NCI-H1105 (cell line): Measurements from ENCODE around the gene REELD1.

Experiments used
- DNase-seq: peaks from one replicate; lab custom pipeline; 2025; lab: John Stamatoyannopoulos, UW

Gene REELD1

DNA sequence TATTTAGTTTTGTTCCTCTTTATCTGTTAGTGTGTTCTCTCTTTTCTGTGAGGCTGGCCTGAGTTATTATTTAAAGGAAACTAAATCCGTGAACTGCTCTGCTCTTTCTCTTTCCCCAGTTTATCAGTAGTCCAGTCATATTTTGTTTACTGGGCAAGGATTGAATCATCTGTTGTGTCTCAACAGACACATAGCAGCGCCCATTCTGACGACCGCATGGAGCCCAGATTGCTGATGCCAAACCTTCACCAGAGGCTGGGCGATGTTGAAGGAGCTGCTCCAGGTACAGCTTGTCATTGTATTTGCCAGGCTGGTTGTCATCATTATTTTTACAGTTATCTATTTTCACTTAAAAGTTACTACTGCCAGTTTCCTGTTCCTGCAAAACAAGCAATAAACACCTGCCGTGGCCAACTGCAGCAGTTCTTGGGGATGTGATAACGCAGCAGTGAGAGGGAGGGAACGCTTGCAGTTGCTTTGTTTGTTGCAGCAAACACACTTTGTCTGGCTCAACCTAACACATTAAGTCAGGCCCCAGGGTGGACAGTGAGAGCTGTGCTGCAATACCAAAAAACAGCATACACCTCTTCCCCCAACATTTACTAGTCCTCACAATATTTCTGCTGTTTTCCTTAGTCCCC lies 10.1 kb downstream of the REELD1 start:
- DNase-seq: no peak

DNA sequence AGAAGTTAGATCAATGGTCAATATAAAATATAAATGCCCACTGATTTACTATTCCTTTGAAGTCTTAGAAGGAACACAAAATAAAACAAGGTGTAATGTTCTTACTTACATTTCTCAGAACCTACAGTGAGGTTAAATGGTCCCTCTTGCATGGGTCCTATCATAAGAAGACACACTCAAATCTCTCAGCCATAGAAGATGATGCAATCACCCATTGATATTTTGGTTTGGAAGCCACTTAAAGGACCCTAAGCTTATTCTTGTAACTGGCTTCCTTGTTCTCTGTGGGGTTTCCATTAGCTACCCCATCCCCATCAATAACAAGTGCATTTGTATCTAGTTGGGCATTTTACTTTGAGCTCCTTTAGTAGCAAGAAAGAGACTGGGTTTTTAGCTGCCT lies 15.1 kb downstream of the REELD1 start:
- no peak for DNase-seq

DNA sequence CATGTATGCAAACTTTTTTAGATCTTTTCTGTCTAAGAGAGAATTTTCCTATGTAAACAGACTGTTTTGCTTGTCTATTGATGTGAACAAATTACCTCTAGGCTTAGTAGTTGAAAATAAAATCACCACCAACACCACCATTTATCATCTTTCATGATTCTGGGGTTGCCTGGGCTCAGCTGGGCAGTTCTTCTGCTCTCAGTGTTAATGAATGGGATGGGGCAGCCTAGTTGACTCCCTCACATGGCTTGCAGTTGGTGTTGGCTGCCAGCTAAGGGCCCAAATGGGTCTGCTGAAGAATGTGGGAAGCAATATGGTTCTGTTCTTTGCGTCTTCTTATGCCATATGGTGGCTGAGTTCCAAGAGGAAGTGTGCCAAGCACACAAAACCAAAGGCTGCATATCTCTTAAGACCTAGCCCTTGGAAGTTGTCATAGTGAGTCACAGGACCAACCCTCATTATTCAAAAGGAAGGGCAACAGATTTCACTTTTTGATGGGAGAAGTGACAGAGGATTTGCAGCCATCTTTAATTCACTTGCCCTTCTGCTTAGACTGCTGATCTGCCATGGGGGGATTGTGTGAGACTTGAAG lies 17.9 kb downstream of the REELD1 start:
- no peak for DNase-seq

DNA sequence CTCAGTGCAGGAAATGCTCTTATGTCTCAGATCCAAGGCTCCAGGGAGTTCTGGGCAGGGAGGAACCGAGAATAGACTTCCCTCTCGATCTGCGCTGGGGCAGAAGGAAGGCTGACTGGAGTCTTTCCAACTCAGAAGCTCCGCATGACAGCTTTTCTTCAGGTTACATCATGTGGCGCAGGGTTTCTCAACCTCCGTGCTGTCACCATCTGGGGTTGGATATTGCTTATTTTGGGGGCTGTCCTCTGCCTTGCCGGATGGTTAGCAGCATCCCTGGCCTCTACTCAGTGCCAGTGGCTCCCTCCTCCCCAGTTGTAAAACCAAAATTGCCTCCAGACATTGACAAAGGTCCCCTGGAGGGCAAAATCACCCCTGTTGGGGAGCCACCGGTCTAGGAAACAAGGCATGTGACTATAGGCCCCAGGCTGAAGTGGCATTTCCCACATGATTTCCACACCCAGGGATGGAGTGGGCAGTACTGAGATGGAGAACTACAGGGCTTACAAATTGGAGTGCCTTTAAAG lies 21.4 kb downstream of the REELD1 start:
- no peak for DNase-seq

DNA sequence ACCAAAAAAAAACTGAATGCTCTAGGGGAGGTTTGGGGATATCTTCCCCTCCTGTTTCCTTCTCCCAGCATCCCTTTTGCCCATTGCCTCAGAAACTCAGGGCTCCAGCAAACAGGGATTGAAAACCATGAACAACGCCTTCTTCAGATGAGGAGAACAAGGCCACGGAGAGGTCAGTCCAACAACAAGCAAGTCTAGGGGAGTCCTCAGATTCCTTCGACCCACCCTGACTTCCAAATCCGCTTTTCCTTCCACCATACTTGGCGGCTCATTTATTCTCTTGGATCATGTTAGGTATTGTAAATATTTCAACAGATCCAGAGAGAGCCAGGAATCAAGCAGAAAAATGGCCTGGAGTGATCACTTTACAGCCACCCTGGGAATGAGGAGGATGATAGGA lies 21.9 kb downstream of the REELD1 start:
- DNase-seq: no peak

DNA sequence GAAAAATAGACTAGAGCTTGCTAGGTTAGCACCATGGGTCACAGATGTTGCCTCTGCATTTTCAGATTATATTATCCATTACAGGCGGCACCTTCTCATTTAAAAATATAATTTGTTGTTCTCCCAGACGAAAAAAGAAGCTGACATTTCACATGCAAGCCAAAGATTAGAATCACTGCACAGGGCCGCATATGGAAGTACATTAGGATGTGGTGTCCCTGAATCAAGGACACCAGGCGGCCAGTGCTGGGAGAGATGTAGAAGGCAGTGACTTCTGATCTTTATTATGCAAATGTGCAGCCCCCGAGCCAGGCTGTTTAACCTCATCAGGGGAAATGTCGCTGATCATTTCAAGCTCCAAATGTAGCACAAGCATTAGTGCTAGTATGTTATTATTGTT lies 22.8 kb downstream of the REELD1 start:
- no peak for DNase-seq

DNA sequence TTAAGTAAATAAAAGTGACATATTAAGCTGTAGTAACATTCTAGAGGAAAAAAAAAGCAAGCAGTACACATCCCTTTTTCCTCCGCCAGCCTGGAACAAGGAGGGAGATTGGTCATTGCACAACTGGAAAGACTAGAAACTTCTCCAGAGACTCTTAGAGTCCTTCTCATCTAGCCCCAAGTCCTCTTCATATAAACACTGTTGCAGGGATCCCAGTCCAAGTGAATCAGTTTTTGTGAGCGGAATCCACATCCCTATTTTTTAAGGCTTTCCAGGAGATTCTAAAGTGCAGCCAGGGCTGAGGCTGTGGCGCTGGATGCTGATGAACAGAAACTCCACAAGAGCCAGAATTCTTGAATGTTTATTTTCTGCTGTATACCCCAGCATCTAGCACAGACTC lies 23.8 kb downstream of the REELD1 start:
- DNase-seq: no peak

DNA sequence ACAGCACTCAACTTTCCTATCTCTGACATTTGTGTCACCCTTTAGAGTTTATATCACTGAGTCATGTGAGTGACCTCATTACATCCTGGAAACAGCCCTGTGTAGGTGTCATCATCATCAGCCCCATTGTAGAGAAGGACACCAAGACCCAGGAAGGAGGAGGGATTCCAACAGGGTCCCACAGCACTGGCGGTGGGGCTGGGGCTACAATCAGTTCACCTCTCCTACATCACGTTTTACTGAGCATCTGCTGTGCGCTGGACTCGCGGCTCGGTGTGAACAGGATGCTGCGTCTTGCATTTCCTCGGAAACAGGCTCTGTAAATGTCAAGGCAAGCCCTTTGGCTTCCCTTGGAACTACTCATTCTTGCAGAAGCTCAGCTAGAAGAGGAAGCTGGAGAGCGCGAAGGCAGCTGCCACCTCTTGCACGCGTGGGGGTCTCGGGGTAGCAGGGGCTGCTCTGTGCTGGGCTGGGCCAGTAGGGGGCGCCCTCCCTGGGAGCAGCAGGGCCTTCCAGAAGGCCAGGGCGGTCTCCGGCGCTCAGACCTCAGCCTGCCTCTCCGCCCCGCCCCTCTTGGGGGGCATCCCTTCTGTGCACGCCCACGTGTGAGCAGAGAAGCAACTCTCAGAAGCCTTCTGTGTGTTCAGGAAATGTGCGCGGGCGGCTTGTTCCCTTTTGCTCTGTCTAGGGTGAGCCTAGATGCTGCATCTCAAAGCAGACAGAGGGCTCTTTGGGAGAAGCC lies 29.0 kb downstream of the REELD1 start:
- no peak for DNase-seq

DNA sequence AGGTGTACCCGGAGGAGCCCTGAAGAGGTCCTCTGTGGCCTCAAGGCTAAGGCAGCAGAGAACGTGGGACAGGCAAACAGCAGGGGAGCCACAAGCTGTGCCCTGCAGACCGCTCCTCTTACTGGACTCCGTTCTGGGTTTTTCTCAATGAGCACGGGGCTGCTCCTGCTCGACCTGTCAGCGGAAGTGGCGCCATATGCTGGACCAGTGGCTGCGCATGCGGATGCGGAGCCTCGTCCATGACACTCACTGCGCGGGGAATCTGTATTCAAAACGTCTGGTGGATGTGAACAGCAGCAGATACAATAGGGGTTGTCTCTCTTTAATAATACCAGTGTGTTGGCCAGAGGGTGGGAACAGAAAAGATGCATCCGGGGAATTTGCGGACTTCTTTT lies 29.5 kb downstream of the REELD1 start:
- DNase-seq: no peak

DNA sequence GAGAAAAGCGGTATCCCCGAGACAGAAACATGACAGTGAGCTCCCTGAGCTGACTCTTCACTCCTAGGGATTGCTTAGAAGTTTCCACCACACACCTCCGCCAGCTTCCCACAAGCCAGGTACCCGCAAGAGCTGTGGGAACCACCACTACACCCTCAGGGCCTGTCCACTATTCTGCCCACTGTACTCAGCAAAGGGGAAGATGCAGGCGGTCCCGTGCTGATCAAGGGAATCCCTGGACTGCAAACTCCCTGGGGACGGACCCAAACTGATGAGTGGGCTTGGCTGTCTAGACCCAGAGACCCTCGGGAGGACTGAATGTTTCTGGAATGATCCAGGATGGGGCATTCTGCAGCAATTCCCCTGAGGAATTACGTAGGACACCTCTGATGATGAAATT lies 30.2 kb downstream of the REELD1 start:
- no peak for DNase-seq

DNA sequence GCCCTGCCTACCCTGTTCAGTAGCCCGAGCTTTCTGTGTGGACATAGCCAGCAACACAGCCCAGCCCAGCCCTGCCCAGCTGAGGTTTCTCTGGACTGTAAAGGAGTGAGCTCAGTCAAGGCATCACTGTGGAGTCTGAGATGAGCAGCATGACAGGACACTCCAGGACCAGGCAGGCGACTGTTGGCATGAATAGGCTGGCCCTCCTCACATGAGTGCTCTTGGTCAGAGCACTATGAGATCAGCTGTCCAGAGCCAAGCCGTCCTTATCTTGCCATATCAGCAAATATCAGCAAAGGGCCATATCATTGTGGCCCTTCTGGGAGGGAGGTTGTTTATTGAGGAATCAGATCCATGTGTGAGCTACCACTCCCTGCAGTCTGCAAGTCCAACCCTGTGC lies 30.9 kb downstream of the REELD1 start:
- no peak for DNase-seq

DNA sequence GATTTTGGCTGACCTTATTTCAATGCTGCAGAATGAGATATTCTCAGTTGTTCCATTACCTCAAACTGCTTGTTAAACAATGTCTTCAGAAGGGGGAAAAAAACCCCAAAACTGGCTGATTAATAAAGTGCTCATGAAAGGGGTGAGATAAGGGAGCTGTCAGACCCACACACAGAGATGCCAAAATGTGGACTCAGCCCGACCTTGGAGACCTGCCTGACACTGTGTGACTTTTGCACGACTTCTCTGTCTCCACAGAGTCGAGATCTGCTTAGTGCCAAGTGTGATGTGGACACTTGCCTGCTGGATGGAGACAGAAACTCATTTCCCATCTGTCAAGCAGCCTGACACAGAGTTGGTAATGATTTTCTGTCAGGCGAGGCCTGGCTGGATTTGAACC lies 31.5 kb downstream of the REELD1 start:
- no peak for DNase-seq

DNA sequence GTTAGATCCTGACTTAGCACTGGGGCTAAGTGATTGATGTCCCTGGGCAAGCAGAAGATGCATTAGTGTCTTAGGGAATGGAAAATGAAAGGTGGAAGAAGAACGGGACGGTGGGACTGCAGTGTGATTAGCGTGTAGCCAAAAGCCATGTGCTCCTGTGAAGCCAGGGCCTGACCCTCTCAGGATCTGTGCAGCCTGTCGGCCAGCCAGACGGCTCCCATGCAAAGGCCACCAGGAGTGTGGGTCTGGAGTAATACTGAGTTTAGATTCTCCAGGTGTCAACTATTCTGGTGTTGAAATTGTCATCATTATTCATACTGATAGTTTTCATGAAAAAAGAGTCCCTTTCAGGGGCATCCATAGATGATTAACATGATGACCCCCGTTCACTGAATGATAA lies 32.0 kb downstream of the REELD1 start:
- DNase-seq: no peak

DNA sequence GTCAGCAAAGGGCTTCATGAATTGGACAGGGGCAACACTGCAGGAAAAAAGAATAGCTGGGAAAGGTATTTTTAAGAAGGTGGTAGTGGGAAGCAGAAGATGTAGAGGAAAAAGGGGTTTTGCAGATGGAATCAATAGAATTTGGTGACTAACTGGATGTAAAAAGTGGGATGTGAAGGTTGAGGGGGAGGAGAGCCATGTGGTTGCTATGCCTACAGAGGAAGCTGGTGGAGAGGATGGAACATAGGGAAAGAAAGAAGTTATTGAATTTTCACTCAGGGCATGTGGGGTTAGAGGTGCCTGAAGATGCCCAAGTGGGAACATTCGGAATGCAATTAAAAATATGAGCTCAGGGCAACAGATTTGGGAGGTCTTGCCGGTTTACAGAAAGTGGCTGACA lies 33.0 kb downstream of the REELD1 start:
- no peak for DNase-seq

DNA sequence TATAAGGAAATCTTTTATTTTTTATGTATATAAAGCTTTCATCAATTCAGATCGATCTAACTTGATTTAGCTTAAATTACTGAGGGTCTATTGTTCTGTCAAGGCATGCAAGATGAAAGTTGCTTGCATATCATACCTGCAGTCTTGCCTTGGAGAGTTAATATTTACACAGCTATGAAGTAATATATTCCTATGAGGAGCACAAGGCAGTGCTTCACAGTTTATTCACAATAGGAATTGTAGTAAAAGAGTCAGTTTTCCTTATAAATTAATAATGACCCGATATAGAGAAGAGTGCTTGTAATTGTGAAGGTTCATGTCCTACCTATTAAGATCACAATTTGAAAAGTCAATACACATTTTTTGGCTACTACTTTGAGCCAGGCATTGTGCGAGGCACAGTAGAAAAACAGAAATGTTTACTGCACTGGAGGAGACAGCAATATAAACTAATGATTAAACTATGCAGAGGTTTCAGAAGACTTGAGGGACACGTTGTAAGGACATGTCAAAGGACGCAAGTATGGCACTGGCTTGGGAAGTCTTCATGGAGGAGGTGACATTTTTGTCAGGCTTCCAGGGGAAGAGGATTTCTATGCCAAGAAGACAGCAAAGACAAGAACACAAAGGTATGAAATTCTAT lies 38.8 kb downstream of the REELD1 start:
- DNase-seq: no peak

DNA sequence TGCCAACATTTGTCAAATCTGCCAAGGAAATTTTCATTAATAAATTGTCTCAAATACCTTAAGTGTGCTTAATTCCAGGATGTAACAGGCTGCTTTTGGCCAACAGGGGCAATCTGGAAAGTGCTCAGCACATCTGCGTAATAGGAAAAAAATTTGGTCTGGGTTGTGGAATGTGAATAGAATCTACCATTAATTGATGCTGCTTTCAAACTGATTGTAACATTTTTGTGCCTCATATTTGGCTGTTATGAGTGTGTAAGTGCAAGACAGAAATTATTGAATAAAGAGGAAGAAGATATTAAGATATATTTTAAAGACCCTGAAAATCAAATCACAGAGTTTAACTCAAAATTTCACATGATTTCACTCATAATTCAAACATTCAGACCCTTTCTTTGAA lies 41.1 kb downstream of the REELD1 start:
- no peak for DNase-seq

DNA sequence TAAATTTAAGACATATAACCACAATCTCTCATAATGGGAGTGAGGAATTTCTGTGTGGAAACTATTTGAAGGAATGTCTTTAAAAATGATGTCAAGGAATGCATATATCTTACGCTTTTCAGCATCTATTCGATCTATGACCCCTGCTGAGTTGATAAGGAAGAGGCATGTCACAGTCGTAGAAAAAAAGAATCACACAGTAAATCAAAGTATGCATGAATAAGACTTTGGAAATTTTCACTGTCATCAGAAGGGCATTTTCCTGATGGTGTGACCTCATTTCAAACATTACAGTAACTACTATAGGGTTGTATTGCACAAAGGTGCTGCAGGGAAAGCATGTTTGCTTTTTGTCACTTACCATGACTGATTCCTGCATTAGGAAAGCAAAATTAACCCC lies 41.5 kb downstream of the REELD1 start:
- no peak for DNase-seq

DNA sequence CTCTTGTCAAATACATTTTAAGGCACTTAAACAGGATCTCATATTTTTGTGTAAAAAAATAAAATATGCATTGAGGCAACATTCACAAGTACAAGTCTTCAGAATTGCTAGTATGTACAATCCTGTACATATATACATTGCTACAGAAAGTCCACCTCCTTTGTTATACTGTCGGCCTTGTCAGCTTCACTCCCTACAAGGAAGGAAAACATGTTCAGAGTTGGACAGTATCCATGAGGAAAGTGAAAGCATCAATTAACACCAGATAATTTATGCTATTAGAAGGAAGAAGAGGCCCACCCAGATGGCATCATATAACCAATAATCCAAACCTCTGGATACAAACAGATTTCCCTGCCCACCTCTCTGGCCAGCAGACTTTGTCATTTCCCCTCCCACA lies 42.0 kb downstream of the REELD1 start:
- DNase-seq: no peak

DNA sequence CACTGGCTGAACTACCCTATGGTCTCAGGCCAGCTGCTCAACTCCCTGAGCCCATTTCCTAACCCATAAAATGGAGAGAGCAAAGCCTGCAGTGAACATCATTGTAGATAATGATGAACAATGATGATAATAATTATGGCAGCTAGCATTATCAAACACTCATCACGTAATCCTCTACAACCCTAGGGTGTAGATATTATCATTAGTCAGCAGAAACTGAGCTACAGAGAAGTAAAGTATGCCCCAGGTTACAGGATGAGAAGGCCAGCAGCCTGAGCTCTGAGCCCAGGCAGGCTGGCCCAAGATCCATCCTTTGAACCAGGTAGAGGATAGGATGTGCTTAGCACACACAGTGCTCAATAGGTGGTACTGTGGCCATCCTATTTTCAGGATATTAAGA lies 43.2 kb downstream of the REELD1 start:
- DNase-seq: no peak

DNA sequence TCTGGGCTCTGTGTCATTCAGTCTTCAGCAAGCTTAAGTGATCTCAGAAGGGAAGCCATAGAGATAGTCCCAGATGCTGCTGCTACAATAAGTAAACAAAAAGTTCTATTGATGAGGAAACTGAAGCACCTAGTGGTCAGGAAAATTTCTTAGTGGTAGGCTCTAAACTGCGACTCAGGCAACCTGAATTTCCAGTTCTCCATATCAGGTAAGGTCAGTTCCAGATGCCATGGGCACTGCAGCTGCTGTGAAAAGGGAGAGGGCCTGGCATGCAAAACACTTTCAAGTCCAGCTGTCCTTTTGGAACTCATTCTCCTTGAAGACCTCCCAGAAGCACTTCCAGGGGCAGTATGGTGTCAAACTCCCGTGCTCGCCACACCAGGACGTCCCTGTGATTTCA lies 46.2 kb downstream of the REELD1 start:
- no peak for DNase-seq

DNA sequence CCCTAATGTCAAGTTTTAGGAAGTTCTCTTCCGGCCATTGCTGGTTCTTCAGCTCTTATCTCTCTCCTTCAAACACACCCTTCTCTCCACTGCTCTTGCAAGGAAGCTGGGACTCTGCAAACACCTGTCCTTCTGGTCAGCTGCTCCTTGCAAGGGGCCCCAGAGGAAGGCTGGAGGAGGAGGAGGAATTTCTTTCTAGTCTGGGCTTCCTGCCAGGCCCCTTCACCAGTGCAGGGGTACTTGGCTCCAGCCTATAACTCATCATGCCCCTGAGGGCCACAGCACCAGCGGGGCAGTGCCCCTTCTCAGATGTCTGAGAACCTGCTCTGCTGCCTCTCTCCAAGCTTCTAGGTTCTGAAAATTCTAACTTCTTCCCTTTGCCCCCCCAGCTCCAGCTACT lies 46.7 kb downstream of the REELD1 start:
- DNase-seq: no peak

DNA sequence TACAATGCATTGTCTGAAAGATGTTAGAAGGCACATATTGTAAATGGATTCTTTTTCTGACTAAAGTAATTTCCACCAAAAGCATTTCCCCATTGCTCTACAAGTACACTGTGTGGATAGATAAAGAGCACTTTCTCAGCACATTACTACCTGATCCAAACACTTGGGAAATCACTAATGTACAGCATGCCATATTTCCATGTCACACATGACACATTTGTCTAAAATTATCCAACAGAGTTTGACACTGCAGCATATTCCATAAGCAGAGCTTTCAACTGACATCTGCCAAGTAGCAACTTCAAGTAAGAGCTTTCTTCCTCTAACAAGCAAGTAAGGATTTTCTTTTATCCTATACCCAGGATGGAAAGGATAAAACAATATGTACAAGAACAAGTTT lies 49.5 kb downstream of the REELD1 start:
- DNase-seq: no peak

DNA sequence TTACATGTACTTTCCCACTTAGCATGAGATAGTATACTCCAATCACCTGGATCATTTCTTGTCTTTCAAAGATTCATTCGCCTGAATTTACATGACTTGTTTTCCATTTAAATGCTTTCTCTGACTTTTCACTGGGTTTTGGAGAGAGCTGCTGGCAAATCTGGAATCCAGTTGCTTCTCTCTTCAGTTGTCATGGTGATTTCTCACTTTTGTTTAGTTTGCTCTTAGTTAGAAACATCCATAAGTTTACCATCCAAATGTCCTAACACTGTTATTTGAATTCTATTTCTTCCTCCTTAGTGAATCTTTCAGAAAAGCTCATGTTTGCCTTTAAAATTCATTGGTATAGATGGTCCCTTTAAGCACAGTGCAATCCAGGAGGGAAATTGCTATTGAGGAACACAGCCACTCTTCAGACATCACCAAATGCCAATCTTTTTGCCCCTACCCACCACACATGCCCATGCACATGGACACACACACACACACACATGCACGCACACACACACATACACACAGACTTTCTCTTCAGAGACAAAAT lies 51.7 kb downstream of the REELD1 start:
- DNase-seq: no peak
